ENCODE data around the gene RAB31. TPM values are rescaled to one million over a fixed set of nuclear protein-coding genes. Genes with fewer than 3 reads are reported as not detected.

The RAB31 gene
- total RNA-seq, 4 donors from 2014 or later = 51.1 to 79.3 (median 67.9) TPM

GRCh38 chr18:9910661-9911060 is 202.6 kb downstream of the RAB31 start:
- no peak for ATAC-seq (ENCODE audit: low FRiP score)

GRCh38 chr18:9911226-9911625 is 203.1 kb downstream of the RAB31 start:
- DNase-seq (ENCODE audit: low spot score) (no peak), ATAC-seq (ENCODE audit: low FRiP score) (no peak)
- TF ChIP-seq CTCF (IDR thresholded peaks at IDR 0.05) = no peak

More at GRCh38 chr18:9910661-9911060, 202.6 kb downstream of the RAB31 start:
- no peak for TF ChIP-seq CTCF (IDR thresholded peaks at IDR 0.05)
- no peak for DNase-seq (ENCODE audit: low spot score)

Small RNAs within 50 kb of the gene (small RNA-seq; reads per million reads assigned to genes)
- gene RN7SL862P (not detected), gene RNA5SP449 (not detected)

Other genes starting within 250 kb of the RAB31 start
- 10 to 100 TPM; 60.2 to 97.6 (median 72.2) TPM for gene RALBP1, start 232.8 kb upstream of the RAB31 start, total RNA-seq
- gene PPP4R1, start 93.7 kb upstream of the RAB31 start, total RNA-seq = 100 to 1,000 TPM in 2 of 4 donors, 10 to 100 TPM in 2; 65.7 to 159 (median 99.8) TPM
- under 1 TPM in 2 of 4 donors, not detected in 2; 0.24 to 0.44 TPM for gene TXNDC2, start 177.7 kb downstream of the RAB31 start, total RNA-seq
- gene VAPA, start 205.7 kb downstream of the RAB31 start, total RNA-seq = 100 to 1,000 TPM; 173 to 345 (median 246) TPM

Data from omental fat pad (tissue), 4 donors.